Tongue (tissue), 2 donors: Measurements from ENCODE around the gene SSBP3. TPM values are rescaled to one million over a fixed set of nuclear protein-coding genes. Genes with fewer than 3 reads are reported as not detected.

ENCODE experiments used
- DNase-seq: peaks from one replicate; pipeline ENCODE4 v3.0.0-alpha.2; 2015
- total RNA-seq: library from RNA; depleted of rRNA; stranded (reverse); fragments of >200 nt; gene quantifications from one replicate; pipeline ENCODE4 v1.2.3, GENCODE V29; 2014

SSBP3 gene
- total RNA-seq, 1 donor from 2014 or later = 17.2 TPM

DNA sequence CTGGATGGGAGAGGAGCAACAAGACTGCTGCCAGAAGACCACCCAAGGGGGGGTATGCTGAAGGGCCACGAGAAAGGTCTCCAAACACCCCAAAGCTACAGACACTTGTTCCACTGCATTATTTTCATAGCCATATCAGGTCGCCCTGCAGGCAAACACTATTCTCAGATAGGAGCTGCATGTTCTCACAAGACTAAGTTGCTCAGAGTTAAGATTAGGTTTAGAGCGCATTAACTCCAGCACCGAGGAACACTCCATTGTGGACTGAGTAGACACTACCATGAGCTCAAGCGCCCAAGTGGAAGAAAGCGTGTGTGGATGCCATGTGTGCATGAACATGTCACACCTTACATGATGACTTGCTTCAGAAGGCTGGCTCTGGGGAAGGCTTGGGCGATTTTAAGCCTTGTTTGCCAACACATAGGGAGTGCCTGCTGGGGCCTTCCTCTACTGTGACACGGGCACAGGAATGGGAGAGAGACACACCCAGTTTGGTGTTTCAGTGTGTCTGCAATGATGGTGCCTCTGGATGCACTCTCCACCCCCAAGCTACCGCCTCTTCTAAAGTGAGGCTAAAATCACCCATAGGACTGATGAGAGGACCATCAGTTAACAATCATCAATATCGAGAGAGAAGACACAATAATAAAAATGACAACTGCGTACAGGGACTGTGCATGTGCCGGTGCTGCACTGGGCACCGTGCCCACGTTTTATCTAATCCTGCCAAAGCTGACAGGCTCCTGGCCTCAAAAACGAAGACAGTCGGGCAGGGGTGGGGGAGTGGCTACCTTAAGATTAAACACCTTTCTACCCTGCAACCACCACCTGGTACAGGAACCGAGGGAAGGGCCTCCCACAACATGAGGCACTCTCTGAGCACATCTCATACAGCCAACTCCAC is 34.9 kb downstream of the SSBP3 start:
- DNase-seq = no peak

GRCh38 chr1:54370287-54370989 is 35.8 kb downstream of the SSBP3 start:
- no peak for DNase-seq

GRCh38 chr1:54367613-54368012 is 38.6 kb downstream of the SSBP3 start:
- no peak for DNase-seq

- no peak for DNase-seq
Measured at GRCh38 chr1:54365847-54366246, 40.3 kb downstream of the SSBP3 start.

GRCh38 chr1:54365398-54365797 is 40.8 kb downstream of the SSBP3 start:
- no peak for DNase-seq

- DNase-seq = no peak
Measured at GRCh38 chr1:54364995-54365394, 41.2 kb downstream of the SSBP3 start.

DNA sequence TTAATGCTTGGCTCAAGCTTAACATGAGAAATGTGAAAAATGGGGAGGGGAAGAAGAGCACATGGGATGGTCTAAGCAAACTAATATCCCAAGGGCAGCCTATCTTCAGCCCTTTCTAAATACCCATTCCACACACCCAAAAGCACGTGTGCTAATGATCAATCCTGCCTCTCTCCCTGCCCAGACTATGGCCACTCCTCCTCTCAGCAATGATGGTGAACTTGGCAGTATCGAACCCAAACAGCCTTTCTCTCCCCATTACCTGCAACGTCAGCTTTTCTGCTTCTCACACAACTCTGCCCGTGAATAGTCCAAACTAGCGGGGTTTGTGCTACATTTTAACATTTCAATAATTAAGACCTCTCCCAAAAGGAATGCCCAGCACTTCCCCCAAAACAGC is 41.6 kb downstream of the SSBP3 start:
- DNase-seq = no peak

DNA sequence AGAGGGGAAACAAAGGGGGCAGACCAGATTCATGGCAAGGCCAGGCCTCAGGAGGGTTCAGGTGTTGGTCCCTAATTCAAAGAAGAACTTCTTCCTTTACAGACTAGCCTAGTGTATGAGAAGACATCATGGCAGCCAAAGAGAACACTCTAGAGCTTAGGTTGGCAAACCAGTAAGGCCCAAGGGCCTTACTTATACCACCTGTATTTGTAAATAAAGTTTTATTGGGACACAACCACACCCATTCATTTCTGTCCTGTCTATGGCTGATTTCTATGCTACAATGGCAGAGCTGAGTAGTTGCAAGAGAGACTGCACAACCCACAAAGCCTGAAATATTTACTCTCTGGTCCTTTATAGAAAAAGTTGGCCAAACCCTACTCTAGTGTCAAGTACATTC is 42.3 kb downstream of the SSBP3 start:
- no peak for DNase-seq

DNA sequence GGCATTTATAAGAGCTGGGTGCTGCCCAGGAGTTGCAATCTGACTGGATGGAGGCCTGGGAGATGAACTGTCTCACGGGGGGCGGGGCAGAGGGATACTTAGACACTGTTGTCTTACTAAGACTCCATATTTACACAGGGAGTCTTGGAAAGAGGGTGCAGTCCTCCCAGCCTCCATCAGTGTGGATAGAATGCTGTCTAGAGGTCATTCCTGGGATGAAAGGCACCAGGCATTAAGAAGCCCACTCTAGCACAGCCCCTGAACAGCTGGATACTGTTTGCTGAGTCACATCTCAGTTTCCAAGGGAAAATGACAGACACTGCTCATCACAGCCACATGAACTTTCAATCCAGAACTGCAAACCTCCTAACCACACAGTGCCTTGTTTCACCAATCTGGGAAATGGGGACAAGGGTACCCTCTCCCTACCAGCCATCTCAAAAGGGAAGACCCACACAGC is 43.3 kb downstream of the SSBP3 start:
- no peak for DNase-seq

DNA sequence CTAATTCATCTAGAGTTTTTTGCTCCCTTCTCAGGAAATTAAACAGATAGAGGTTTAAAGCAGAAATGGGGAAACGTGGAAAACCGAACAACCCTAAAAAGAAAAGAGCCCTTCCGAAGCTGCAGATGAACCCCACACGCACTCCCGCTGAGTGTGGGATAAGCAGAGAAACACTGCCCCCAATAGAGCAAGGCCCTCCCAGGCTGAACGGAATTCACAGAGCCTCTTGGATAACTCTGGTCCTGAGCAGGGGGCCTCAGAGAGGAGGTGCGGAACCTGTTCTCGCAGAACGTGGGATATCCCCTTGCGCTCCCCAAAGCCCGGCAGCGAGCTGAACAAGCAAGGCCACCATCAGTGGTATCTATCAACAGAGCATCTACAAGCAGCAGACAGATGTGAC is 44.9 kb downstream of the SSBP3 start:
- peak; percentile 65 for DNase-seq

DNA sequence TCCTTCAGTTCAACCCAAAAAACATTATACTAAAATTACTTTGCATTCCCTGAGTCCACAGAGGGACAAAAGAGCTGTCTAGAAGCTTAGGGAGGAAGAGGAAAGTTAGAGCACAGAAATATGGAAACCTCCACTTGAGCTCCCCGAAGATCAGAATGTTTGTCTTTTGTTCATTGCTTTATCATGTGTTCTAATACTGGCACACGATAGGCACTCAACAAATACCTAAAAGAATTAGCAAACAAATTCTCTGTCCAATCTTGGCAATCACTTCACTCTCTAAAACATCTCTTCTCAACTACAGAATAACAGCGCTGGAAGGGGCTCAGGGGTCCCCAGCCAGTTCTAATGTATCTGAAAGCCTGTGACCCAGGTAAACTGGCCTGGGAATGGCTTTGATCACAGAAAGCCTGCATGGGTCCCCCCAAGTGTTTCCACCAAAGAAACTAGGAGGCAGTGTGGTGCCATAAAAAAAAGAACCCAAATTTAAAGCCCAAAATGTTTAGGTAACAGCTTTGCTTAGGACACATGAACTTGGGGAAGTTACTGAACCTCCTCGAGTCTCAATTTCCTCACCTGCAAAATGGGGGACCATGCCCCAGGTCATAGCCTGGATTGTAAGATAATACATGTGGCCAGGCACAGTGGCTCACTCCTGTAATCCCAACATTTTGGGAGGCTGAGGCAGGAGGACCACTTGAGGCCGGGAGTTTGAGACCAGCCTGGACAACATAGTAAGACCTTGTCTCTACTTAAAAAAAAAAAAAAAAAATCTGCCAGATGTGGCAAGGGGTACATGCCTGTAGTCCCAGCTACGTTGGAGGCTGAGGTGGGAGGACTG is 45.8 kb downstream of the SSBP3 start:
- DNase-seq = no peak

GRCh38 chr1:54359393-54360162 is 46.6 kb downstream of the SSBP3 start:
- no peak for DNase-seq

DNA sequence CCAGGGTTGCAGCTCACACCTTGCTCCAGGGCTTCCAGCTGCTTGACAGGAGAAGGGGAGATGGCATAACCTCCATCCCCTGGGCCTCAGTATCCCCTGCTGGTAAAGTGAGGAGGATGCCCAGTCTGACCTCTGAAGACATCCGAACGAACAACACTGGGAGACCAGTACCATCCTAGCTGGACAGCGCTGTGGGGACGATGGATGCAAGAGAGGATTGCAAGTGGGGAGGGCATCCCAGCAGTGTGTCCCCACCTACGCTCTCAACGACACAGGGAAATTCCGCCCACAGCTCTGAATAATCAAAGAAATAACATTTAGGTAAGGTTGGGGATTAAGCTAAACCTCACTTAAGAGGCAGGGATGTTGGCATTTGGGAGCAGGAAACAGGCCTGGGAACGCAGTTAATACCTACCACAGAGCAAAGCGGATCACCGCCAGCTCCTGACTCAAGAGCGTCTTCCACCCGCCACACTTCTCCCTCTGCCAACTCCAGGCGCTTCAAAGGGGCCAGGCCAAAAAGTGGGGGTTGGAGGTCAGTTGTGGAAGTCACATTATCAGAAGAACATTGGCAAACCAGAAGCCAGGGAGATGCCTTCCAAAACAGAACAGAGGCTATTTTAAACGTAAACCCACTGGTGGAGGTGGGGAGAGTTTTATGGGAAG is 47.6 kb downstream of the SSBP3 start:
- DNase-seq = no peak

DNA sequence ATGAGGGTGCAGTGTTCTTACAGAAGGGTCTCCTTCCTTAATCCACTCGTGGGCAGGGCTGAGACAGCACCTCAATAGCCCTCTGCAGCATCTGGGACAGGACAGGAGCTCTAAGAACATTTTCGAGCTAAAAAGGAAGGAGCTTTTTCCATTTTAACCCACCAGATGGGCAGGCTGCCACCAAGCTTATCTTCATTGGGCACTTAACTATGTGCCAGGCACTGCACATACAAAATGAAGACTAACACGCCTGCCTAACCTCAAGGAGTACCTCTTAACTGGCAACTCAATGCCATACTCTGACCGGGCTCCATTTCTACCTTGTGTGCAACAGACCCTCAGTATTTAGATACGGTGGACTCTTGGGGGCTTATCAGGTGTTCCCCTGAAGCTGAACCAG is 48.2 kb downstream of the SSBP3 start:
- no peak for DNase-seq

DNA sequence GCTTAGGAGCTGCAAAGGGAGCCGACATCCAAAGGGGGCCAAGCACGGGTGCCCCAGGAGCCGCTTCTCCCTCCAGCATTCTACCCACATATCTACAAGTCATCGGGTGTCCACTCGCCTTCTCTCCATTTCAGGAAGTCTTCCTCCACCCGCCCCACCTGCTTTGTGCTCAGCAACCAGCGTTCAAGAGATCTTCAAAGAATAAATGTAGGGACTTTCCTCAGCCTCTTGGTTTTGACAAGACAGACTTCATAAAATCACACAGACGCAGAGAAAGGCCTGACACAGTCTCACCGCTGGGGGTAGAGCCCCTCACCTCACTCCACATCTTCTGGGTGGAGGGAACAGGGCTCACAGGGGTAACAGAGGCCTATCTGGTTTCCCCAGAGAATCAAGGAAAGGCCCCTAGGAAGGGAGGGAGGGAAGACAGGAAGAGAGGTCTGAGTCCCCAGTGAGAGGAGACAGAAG is 49.5 kb downstream of the SSBP3 start:
- DNase-seq = no peak

DNA sequence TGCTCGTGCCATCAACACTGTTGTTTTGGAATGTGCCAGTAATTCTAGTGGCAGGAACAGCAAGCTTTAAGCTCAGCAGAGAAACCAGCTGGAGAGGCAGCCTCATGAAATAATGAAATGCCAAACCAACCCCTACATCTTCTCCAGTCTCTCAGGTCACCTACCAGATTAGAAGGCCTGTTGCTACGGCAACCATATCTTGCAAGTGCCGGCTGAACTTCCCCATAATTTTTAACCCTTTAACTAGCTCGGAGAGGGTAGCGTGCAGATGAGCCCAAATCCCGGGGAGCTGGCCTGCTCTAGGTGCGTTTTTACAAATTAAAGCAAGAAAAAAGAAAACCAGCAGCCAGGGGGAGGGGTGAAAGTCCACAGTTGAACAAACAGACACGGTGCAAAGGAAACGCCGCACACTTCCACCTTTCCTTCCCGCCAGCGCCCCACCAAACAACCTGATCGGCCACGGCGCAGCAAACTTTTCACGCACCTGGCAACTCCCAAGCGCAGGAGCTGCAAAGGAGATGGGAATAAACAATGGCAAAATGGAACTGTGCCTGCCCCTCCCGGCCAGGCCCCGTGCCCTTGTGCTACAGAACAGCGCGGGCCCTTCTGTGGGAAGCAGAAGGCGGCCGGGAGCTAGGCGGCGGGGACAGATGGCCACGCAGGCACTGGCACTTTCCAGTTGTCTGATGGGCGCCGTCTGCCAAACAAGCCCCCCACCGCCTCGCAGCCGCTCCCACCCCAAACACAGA is 50.1 kb downstream of the SSBP3 start:
- no peak for DNase-seq

DNA sequence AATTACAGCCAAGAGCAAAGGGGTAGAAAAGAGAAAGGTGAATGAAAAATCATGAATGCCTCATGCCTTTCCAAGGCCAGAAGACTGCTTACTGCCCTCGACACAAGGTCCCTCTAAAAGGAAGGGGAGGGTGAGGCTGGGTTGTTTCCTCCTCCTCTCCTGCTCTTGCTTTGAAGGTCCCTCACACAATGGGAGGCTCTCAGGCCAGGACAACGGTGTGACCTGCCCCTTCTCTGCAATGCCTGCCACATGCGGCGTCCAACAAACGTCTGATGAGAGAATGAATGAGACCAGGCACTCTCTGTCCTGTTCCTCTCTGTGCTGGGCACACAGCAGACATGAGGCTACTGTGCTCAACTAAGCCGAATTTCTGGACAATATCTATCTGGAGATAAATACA is 51.3 kb downstream of the SSBP3 start:
- DNase-seq = no peak

- no peak for DNase-seq
Measured at GRCh38 chr1:54353959-54354358, 52.2 kb downstream of the SSBP3 start.

DNA sequence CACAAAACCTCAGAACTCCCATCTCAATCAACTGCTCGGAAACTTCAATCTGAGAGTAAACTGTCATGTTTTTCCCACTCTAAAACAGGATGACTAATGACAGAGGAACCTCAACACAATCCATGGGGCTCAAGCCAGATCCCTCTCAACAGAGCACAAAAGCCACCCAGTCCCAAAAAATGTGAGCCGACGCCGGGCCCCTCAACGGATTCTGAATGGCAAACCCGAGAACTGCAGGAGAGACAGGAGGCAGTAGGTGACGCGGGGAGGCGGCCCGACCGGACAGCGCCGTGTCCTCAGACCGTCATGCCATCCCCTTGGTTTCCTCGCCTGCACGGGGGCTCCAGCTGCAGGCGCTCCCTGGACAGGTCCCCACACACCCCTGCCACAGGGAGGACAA is 53.4 kb downstream of the SSBP3 start:
- DNase-seq = no peak

DNA sequence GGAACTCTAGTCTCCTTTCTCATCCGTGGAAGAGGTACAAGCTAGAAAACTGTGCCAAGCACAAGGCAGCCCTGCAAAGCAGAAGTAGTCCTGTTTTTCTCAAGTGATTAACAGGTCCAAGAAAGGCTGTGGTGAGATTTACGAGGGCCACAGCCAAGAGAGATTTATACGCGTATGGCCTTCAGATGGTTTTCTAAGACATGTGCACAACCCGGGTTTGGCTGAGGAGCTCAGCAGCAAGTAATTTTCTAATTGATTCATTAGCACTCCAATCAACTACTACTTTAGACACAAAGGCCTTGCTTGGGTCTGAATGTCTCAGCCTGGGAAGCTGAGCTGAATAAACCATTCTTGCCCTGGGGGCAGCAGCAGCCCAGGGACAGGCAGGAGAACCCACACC is 55.8 kb downstream of the SSBP3 start:
- no peak for DNase-seq

DNA sequence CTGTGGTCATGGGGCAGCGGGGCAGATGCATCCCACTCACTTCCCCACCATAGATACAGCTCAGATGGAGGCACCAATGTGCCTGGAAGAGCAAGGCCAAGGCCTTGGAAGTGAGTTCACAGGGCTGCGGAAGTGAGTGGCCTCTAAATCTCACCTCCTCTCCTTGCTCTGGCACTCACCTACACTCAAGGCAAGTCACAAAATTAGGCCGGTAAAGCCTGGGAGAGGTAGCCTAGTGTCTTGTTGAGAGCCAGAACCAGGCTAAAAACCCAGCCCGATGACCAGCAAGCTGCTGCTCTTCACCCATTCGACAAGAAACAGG is 57.5 kb downstream of the SSBP3 start:
- no peak for DNase-seq
